ENCODE data around the gene CBL.

Gene CBL

DNA sequence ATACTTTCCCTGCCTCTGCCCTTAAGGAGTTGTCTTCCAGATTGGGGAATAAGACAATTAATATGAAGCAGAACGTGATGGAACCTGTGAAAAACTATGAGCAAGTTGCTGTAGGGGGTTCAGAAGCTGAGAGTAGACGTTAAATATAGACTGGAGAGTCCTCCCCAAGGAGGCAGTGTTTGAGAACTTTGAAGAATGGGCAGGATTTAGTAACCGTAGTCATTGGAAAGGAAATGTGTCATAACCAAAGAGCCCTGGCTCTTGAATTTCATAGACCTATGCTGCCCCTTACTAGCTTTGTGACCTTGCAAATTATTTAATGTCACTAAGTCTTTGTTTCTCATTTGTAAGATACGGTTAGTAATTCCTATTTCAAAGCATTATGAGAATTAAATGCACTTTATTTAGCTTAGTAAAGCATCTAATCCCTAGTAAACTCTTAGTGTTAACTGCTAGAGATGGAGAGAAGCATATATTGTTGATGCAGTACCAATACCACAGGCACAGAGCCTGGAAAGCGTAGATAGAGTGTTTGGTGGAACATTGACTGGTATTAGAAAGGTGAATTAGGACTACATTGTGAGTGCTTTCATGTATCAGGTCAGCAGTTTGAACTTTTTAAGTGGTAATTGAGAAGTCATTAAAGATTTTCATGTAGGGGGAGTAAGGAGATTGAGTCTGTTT is 56.7 kb downstream of the CBL start:
- DNase-seq (ENCODE audit: extremely low spot score, insufficient read length, low read depth) (no peak), FAIRE-seq (peak; percentile 76)

DNA sequence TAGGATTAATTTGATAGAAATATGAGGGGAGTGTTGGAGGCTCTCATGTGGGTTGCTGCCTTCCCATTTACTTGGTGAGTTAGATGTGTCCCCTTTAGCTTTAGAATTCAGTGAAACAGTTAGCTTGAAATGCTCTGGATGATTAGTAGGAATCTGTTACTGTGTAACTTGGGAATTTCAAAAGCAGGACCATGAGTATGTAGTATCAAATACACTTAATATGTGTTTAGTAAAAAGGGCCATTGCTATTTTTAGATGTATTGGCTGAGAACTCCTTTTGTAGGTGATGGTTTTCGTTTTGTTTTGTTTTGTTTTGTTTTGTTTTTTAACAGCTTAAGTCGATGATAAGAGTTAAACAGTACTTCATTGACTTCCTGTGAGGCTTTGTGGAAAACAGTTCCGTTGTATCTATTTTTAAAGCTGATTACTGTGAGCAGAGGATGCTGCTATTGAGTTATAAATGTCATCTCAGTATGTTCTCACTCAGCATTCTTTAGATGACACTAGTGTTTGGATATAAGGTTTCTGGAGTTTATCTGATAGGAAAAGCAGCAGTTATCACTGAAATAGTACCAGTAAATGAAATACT is 57.3 kb downstream of the CBL start:
- FAIRE-seq (peak; percentile 92), DNase-seq (ENCODE audit: extremely low spot score, insufficient read length, low read depth) (no peak)

DNA sequence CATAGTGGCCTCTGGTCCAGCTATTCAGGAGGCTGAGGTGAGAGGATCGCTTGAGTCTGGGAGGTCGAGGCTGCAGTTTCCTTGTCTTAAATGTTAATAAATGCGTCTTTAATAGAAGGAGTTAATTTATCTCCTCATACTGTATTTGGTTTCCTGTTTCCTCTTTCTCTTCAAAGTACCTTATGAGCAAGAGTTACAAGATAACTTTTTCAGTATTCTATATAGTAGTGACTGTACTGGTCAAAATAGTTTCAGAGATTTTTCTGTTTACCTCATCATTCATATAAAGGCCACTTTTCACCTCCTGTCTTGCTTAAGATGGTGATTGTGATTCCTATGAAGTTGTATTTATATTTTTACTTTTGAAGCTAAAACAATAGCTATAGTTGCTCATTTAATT is 59.9 kb downstream of the CBL start:
- no peak for FAIRE-seq
- no peak for DNase-seq (ENCODE audit: extremely low spot score, insufficient read length, low read depth)

DNA sequence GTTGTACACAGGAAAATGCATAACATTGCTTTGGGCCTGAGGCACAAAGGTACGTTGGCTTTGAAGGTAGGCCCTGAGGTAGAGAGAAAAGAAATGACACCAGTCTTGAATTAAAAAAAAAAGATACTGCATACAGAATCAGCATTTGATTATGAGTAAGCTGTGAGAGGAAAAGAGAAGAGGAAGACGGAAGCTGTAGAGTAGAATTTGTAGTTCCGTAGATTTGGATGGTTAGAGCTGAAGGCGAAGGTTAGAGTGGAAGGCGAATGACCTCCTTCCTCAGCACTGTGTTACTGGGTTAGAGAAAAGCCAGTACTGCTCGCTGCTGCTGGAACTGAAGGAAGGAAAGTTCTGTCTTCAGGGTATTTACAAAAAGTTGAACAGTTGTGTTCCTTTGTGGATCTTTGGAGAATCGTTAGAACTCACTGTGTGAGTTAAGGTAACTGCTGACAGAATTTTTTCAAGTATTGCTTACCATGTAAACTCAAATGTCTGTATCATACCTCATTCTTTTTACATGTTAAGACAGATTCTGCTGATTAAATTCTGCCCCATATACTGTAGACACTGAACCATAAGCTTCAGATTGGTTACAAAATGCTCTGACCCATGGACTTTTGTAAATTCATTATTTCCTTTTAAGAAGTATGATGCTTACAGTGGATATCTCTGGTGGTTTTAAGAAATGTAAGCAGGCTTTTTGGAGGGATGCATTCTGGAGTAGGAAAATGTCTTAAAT is 60.5 kb downstream of the CBL start:
- DNase-seq (ENCODE audit: extremely low spot score, insufficient read length, low read depth) = no peak
- FAIRE-seq = no peak

DNA sequence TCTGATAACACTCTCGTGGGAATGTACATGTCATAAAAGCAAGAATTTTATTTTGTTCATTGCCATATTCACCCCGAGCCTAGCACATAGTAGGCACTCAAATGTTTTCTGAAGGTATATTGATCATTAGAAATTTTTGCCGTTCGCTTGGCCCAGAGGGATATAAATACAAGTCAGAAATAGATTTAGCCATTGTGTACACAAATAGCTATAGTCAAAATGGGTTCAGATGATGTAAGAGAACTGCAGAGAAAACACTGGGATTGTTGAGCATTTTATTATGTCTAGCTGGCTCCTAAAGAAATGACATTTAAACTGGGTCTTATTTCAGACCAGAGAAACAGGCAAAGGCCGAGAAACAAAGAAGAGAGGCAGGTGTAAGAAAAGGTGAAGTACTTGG is 61.5 kb downstream of the CBL start:
- FAIRE-seq = no peak
- DNase-seq (ENCODE audit: extremely low spot score, insufficient read length, low read depth) = no peak

DNA sequence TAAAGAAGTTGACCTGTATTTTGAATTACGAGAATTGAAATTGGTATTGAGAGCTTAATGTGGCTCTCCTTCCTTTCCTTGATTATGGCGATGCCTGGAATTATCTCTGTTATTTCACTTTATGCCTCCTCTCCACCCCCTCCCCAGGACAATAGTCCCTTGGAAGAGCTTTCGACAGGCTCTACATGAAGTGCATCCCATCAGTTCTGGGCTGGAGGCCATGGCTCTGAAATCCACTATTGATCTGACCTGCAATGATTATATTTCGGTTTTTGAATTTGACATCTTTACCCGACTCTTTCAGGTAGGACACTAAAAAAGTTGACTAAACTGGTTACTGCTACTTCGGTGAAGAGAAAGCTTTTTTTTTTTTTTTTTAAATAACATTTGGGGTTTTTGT is 67.6 kb downstream of the CBL start:
- FAIRE-seq (no peak), DNase-seq (ENCODE audit: extremely low spot score, insufficient read length, low read depth) (no peak)

DNA sequence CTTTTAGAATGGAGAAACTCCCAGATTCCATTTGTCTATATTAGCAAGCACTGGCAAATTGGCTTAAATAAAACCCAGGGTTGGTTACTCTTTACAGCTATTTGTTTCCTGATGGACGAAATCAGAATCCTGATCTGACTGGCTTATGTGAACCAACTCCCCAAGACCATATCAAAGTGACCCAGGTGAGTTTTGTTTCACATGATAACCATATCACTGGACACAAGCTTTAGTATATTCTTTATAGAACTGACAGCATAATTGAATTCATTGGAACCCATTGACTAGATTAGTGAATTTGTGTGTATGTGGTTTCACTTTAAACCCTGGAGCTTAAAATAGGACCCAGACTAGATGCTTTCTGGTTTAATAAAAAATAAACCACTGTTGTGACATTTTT is 71.5 kb downstream of the CBL start:
- FAIRE-seq = no peak
- no peak for DNase-seq (ENCODE audit: extremely low spot score, insufficient read length, low read depth)

DNA sequence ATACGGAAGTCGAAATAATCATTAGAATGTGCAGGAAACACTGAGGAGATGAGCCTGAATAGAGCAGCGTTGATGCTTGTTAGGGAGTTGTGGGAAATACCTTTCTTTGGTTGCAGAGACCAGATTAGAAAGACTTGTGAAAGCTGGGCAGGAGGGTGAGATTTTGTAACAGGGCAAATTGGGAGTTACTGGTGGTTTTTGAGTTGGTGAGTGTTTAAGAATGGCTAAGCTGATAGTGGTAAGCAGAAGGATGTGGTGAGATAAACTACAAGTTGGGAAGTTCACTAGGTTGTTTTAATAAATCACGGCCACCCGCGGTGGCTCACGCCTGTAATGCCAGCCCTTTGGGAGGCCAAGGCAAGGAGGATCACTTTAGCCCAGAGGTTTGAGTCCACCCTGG is 76.4 kb downstream of the CBL start:
- DNase-seq (ENCODE audit: extremely low spot score, insufficient read length, low read depth) = no peak
- no peak for FAIRE-seq

DNA sequence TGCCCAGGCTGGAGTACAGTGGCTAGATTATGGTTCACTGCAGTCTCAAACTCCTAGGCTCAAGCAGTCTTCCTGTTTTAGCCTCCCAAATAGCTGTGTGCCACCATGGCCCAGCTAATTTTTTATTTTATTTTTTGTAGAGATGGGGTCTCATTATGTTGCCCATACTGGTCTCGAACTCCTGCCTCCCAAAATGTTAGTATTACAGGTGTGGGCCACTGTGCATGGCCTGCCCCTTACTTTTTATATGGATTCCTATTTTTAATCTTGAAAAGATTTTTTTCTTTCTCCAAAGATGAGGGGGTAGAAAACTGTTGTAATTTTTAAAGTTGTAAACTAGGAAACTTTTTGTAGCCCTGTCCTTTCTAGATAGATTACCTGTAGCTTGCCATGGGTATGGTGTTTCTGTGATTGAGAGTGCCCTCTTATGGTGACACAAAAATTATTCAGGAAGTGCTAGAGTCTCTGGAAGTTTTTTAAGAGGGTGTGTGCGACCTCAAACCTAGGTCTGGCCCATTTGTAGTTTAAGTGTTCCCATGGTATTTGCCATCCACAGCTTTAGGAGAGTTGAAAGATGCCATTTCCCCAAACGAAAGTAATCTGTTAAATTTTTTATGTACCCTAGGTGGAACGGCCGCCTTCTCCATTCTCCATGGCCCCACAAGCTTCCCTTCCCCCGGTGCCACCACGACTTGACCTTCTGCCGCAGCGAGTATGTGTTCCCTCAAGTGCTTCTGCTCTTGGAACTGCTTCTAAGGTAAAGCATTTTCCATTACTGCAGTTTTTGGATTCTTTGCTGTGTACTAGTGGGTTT is 78.4 kb downstream of the CBL start:
- DNase-seq (ENCODE audit: extremely low spot score, insufficient read length, low read depth) (peak; percentile 36), FAIRE-seq (peak; percentile 91)

DNA sequence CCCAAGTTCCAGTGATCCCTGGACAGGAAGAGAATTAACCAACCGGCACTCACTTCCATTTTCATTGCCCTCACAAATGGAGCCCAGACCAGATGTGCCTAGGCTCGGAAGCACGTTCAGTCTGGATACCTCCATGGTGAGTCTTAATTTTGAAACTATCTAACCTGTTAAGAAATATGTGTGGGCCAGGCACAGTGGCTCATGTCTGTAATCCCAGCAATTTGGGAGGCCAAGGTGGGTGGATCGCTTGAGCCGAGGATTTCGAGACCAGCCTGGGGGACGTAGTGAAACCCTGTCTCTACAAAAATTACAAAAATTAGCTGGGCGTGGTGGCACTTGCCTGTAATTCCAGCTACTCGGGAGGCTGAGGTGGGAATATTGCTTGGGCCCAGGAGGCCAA is 79.3 kb downstream of the CBL start:
- FAIRE-seq (no peak), DNase-seq (ENCODE audit: extremely low spot score, insufficient read length, low read depth) (no peak)

DNA sequence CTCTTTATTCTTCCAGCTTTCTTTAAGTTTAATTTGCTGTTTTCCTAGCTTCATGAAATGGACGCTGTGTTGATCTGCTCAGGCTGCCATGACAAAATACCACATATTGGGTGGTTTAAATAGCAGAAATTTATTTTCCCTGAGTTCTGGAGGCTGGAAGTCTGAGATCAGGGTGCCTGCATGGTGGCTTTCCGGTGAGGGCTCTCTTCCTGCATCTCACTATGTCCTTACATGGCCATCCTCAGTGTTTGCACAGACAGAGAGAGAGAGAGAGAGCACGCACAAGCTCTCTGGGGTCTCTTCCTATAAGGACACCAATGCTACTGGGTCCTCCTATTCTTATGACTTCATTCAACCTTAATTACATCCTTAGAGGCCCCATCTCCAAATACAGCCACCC is 82.1 kb downstream of the CBL start:
- DNase-seq (ENCODE audit: extremely low spot score, insufficient read length, low read depth) (no peak), FAIRE-seq (no peak)

DNA sequence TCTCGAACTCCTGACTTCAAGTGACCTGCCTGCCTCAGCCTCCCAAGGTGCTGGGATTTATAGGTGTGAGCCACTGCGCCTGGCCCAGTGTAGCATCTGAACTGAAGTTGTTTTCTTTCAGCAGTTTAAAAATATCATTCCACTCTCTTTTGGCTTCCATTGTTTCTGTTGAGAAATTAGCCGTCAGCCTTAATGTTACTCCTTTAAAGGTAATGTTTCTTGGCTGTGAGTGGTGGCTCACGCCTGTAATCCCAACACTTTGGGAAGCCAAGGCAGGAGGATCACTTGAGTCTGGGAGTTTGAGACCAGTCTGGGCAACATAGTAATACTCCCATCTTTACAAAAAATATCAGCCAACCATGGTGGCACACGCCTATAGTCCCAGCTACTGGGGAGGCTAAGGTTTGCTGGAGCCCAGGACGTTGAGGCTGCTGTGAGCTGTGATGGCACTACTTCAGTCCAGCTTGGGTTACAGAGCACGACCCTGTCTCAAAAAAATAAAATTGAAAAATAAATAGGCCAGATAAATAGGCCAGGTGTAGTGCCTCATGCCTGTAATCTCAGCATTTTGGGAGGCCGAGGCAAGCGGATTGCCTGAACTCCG is 84.9 kb downstream of the CBL start:
- no peak for FAIRE-seq
- DNase-seq (ENCODE audit: extremely low spot score, insufficient read length, low read depth) = no peak

DNA sequence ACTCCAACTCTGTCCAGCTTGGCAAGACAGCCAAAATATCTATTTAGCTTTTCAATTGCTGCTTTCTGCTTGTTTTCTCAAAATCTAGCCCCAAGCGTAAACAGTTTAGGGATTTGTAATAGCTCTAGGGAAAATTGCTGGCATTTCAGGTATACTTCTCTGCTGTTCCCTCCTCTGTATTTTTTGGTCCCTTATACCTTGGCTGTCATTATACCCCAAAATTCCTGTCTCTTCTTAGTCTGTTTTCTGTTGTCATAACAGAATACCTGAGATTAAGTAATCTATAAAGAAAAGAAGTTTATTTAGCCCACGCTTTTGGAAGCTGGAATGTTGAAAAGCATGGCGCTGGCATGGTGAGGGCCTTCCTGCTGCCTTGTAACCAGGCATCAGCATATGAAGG is 87.3 kb downstream of the CBL start:
- no peak for DNase-seq (ENCODE audit: extremely low spot score, insufficient read length, low read depth)
- no peak for FAIRE-seq

DNA sequence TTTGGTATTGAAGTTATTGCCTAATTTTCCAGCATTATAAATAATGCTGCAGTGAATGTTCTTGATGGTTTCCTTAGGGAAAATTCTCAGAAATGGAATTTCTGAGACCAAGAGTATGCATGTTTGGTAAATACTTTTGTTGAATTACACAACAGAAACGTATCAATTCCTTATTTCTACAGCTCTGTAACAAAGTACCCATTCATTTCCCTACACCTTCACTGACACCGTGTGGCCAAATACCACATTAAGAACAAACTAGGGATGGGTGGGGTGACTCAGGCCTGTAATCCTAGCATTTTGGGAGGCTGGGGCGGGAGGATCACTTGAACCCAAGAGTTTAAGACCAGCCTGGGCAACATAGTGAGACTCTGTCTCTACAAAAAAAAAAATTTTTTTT is 89.0 kb downstream of the CBL start:
- no peak for FAIRE-seq
- DNase-seq (ENCODE audit: extremely low spot score, insufficient read length, low read depth) = no peak

DNA sequence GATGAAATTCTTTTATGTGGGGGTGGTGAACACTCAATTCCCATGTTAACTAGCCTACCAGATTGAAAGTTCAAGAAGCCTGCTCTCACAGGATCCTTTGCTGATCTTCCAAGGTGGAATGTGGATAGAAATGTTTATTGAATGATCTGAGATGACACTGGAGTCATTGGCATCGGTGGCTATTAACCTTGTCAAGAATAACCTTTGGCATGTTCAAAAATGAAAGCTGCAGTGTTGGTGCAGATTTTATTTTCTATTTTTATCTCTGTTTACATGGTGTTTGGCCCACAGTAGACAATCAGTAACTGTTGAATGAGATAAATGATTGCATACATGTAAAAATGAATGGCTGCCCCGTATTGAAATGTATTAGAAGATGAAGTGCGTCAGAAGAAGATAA is 91.8 kb downstream of the CBL start:
- FAIRE-seq (no peak), DNase-seq (ENCODE audit: extremely low spot score, insufficient read length, low read depth) (no peak)

DNA sequence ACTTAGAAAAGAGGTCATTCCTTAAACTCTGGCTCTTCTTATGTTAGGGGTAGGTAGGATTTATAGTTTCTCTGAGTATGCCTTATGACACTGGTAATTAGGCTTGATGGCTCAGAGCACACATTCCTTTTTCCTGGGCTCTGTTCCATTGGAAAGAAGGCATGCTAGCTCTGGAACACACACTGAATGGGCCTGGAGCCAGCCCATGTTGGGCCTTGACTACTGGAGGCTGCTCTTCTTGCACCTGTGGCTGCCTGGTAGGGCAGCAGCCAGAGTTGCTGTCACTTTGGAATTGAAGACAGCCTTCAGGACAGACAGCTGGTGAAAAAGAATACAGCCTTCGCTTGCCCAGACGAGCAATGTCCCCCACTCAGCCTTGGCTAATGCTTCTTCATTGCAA is 92.6 kb downstream of the CBL start:
- DNase-seq (ENCODE audit: extremely low spot score, insufficient read length, low read depth) = no peak
- FAIRE-seq = no peak

DNA sequence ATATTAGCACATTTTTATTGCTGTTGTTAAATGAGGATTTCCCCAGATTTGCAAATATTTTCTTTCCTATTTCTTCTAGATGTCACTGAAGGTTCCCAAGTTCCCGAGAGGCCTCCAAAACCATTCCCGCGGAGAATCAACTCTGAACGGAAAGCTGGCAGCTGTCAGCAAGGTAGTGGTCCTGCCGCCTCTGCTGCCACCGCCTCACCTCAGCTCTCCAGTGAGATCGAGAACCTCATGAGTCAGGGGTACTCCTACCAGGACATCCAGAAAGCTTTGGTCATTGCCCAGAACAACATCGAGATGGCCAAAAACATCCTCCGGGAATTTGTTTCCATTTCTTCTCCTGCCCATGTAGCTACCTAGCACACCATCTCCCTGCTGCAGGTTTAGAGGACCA is 93.3 kb downstream of the CBL start:
- no peak for FAIRE-seq
- DNase-seq (ENCODE audit: extremely low spot score, insufficient read length, low read depth) = no peak

DNA sequence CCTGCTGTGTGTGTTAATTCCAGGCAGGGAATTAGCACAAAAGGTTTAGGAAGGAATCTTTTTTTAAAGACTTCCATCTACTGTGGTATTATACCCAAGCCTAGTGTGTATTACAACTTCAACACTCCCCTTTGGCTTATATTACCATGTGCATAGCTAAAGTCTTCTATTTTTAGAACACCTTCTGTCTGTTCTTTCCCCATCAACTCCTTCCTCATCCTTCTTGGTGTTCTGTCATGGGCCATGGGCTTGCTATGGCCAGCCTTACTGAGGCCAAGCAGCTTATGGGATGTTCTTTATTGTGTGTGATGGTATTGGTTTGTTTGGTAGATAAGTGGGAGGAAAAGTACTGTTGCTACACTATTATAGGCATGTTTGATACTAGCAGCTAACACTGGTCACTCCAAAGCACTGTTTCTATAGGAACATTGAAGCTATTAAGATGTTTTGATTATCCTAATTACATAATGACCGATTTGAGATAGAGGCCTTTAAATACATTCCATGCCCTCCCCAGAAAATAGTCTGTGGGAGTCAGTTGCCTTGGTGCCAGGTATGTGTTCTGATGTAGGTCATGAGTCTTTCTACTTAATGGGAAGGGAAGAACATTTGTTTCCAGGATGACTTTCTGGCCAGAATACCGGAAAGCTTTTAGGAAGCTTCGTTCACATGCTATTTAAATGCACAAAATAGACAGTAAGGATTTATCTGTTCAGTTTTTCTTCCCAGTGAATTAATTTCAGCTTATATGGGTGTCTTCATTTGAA is 94.2 kb downstream of the CBL start:
- FAIRE-seq (no peak), DNase-seq (ENCODE audit: extremely low spot score, insufficient read length, low read depth) (no peak)

DNA sequence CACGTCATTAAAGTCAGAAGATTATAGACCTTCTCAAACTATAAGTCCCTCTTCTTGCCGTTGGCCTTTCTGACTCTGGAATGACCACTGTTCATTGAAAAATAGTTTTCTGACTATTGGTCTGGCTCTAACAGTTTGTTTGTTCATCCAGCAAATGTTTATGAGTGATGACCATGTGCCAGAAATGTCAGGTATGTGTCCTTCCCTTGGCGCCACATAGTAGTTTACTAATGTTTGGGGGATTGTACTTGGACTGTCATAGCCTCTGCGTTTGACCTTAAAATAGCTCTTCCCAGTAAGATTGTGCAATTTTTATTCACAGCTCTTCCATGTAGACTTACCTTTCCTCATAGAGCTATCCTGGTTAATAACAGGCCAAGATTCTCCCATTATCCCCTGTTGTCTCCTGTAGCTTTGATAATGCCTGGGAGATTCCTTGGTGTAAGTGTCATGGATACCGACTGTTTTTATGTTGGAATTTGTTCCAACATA is 97.1 kb downstream of the CBL start:
- FAIRE-seq (no peak), DNase-seq (ENCODE audit: extremely low spot score, insufficient read length, low read depth) (no peak)

Data from GM18507 (cell line).